Keratinocyte (primary cell): ENCODE results near the gene COMMD6. TPM values are rescaled to one million over a fixed set of nuclear protein-coding genes. Genes with fewer than 3 reads are reported as not detected.
A peak's percentile ranks its signal among the peaks of the same experiment; 100 is the strongest.

Source experiments
- DNase-seq: peaks from one replicate; pipeline ENCODE4 v3.0.0-alpha.2; 2011; ENCODE audit warnings: low read depth, missing footprints, low spot score
- FAIRE-seq: peaks from 2 replicates; lab custom pipeline; 2011; peaks lifted over from hg19 to GRCh38; lab: Jason Lieb, UNC
- H2AFZ ChIP-seq: 2 replicates; pipeline ENCODE4 v1.6.0; 2012; ENCODE audit warnings: low read length, control low read depth, inconsistent platforms; ENCODE audit not compliant: control insufficient read depth
- H3K27ac ChIP-seq: 2 replicates; pipeline ENCODE4 v1.5.1; 2011; ENCODE audit warnings: low read length; ENCODE audit not compliant: control insufficient read depth, insufficient read depth
- H3K27me3 ChIP-seq: 3 replicates; pipeline ENCODE4 v1.6.0; 2011; ENCODE audit warnings: low read length; ENCODE audit not compliant: control insufficient read depth, insufficient read depth; ENCODE audit errors: extremely low read depth
- H3K36me3 ChIP-seq, 2 experiments: 2 replicates in 1 of 2; 3 replicates in 1 of 2; pipeline ENCODE4 v1.5.1; 2011; ENCODE audit warnings: low read length in 2 of 2, mild to moderate bottlenecking in 1 of 2; ENCODE audit not compliant: control insufficient read depth in 2 of 2, insufficient read depth in 2 of 2; ENCODE audit errors: extremely low read depth in 1 of 2
- H3K4me1 ChIP-seq: 3 replicates; pipeline ENCODE4 v1.5.1; 2011; ENCODE audit warnings: low read length; ENCODE audit not compliant: control insufficient read depth, insufficient read depth; ENCODE audit errors: extremely low read depth
- H3K4me2 ChIP-seq: 3 replicates; pipeline ENCODE4 v1.6.0; 2011; ENCODE audit warnings: low read depth, low read length; ENCODE audit not compliant: control insufficient read depth, insufficient read depth; ENCODE audit errors: extremely low read depth
- H3K4me3 ChIP-seq, 3 experiments: fragments of 200-600 bp in 1 of 3; sonication (generic) in 1 of 3; 2 replicates in 2 of 3; 3 replicates in 1 of 3; pipeline ENCODE4 v1.5.1; 2011 to 2016; ENCODE audit warnings: low read length in 3 of 3, mild to moderate bottlenecking in 3 of 3, control low read depth in 2 of 3, inconsistent platforms in 1 of 3, low read depth in 1 of 3, mixed read lengths in 1 of 3, mixed run types in 1 of 3, moderate library complexity in 1 of 3; ENCODE audit not compliant: control insufficient read depth in 2 of 3, insufficient read depth in 2 of 3; ENCODE audit errors: extremely low read depth in 1 of 3
- H3K79me2 ChIP-seq: 2 replicates; pipeline ENCODE4 v1.6.0; 2012; ENCODE audit warnings: low read length; ENCODE audit not compliant: control insufficient read depth, insufficient read depth
- H3K9ac ChIP-seq: 3 replicates; pipeline ENCODE4 v1.6.0; 2011; ENCODE audit warnings: low read length; ENCODE audit not compliant: control insufficient read depth, insufficient read depth; ENCODE audit errors: extremely low read depth
- H3K9me1 ChIP-seq: 3 replicates; pipeline ENCODE4 v1.6.0; 2011; ENCODE audit warnings: low read length; ENCODE audit not compliant: control insufficient read depth, insufficient read depth; ENCODE audit errors: extremely low read depth
- H3K9me3 ChIP-seq: 2 replicates; pipeline ENCODE4 v1.5.1; 2012; ENCODE audit warnings: low read depth, low read length; ENCODE audit not compliant: control insufficient read depth
- H4K20me1 ChIP-seq: 3 replicates; pipeline ENCODE4 v1.6.0; 2011; ENCODE audit warnings: low read length; ENCODE audit not compliant: control insufficient read depth, insufficient read depth; ENCODE audit errors: extremely low read depth
- CTCF ChIP-seq, 3 experiments: IDR thresholded peaks in 1 of 3; conservative IDR thresholded peaks in 1 of 3; optimal IDR thresholded peaks in 1 of 3; 2 replicates in 2 of 3; 3 replicates in 1 of 3; pipeline versions ENCODE3 to v1.5.1; 2011; ENCODE audit warnings: low read length in 3 of 3, mild to moderate bottlenecking in 3 of 3, moderate library complexity in 2 of 3, control low read depth in 1 of 3, inconsistent platforms in 1 of 3; ENCODE audit not compliant: insufficient read depth in 2 of 3; ENCODE audit errors: extremely low read depth in 1 of 3
- EZH2 ChIP-seq: IDR thresholded peaks from one replicate; pipeline ENCODE4 v1.6.1; 2012; ENCODE audit warnings: inconsistent platforms, mild to moderate bottlenecking, low read length, moderate library complexity
- dilution Hi-C: fragments of 300-500 bp; cut with MboI; formaldehyde crosslinking; loops from one replicate; pipeline ENCODE4 v1.7.0; 2020; ENCODE audit warnings: low sequenced_read_pairs; ENCODE audit not compliant: extremely low pct_ligation_motif_present
- polyA minus RNA-seq, 3 experiments: library from RNA; depleted of rRNA, polyadenylated mRNA; stranded (reverse); fragments of >200 nt; gene quantifications; 1 replicate in 1 of 3; 2 replicates in 1 of 3; 3 replicates in 1 of 3; pipeline ENCODE4 v1.2.3, GENCODE V29; 2011
- polyA plus RNA-seq, 5 experiments: library from polyadenylated mRNA; depleted of rRNA in 3 of 5; stranded (reverse) in 3 of 5; stranded (forward) in 1 of 5; unstranded in 1 of 5; fragments of >200 nt; gene quantifications; 1 replicate in 1 of 5; 2 replicates in 3 of 5; 3 replicates in 1 of 5; pipeline versions ENCODE4 v1.2.1 to v1.2.3, GENCODE V29; 2011 to 2012; ENCODE audit warnings: missing spikeins in 2 of 5, low read depth in 1 of 5, low replicate concordance in 1 of 5

COMMD6 gene
- polyA plus RNA-seq (96.8 to 451 TPM (median 403 TPM) in 3 replicates), polyA minus RNA-seq (18.9 to 44.8 TPM (median 26.9 TPM) in 3 replicates)
- 115 TPM for polyA plus RNA-seq (2011; ENCODE audit: low read depth)
- 151 and 315 TPM in 2 replicates for polyA plus RNA-seq (2011; cell fraction: cytosol; rRNA removed)
- 32.0 and 43.2 TPM in 2 replicates for polyA plus RNA-seq (2011; cell fraction: nucleus; rRNA removed)
- 262 and 285 TPM in 2 replicates for polyA plus RNA-seq (2012; ENCODE audit: low replicate concordance)
- polyA minus RNA-seq (2011; cell fraction: cytosol; rRNA and poly(A)+ RNA removed), result 37.4 TPM
- polyA minus RNA-seq (2011; cell fraction: nucleus; rRNA and poly(A)+ RNA removed), result 13.9 and 21.6 TPM in 2 replicates

GRCh38 chr13:75537401-75538365, at the start of gene COMMD6:
COMMD6 (minus strand) TSS chr13:75537841; CDS start chr13:75537805, 36 bp downstream.
- Histone ChIP-seq H3K4me2 (peak within 1 kb of the TSS; percentile 84), H2AFZ (peak within 1 kb of the TSS; percentile 98), H4K20me1 (no peaks in the 10 kb centered on the region), H3K27ac (peak within 1 kb of the TSS; percentile 83), H3K79me2 (peaks cover 20% of the 10 kb centered on the region), H3K9me1 (no peaks in the 10 kb centered on the region), H3K4me3 (peak within 1 kb of the TSS; percentile 82 to 97 (median 97)), H3K9me3 (no peaks in the 10 kb centered on the region), H3K4me1 (peaks cover 6% of the 10 kb centered on the region), H3K27me3 (no peaks in the 10 kb centered on the region), H3K9ac (peak within 1 kb of the TSS; percentile 85), H3K36me3 (peaks cover 5 to 12% of the 10 kb centered on the region in 2 experiments)
- dilution Hi-C loops, result no loop called here
- peak; percentile 46 for DNase-seq
- TF ChIP-seq EZH2 (no peak), CTCF (optimal IDR thresholded peaks at IDR 0.05 in 1 of 3, IDR thresholded peaks at IDR 0.05 in 1 of 3, conservative IDR thresholded peaks at IDR 0.05 in 1 of 3; ENCODE audit: extremely low read depth in 1 of 3, insufficient read depth in 2 of 3, low read length in 3 of 3) (peak in 1 of 3 experiments; percentile 34)
- FAIRE-seq, result peak; percentile 85

GRCh38 chr13:75585153-75585552, 47.5 kb upstream of the COMMD6 start:
- H2AFZ ChIP-seq, result no peak overlapping the region
- DNase-seq (no peak), FAIRE-seq (no peak)
- H3K36me3 ChIP-seq, result peaks cover 0 to 8% of the 10 kb centered on the region in 2 experiments
- H3K9me1 ChIP-seq, result no peaks in the 10 kb centered on the region
- H3K4me3 ChIP-seq, result no peak overlapping the region
- H3K27me3 ChIP-seq, result no peaks in the 10 kb centered on the region
- dilution Hi-C loops, result no loop called here
- H3K27ac ChIP-seq, result no peak overlapping the region
- H3K4me1 ChIP-seq, result no peaks in the 10 kb centered on the region
- no peaks in the 10 kb centered on the region for H4K20me1 ChIP-seq
- H3K79me2 ChIP-seq, result peaks cover 3% of the 10 kb centered on the region
- H3K4me2 ChIP-seq, result no peak overlapping the region
- no peak overlapping the region for H3K9ac ChIP-seq
- no peak for TF ChIP-seq CTCF (optimal IDR thresholded peaks at IDR 0.05 in 1 of 3, IDR thresholded peaks at IDR 0.05 in 1 of 3, conservative IDR thresholded peaks at IDR 0.05 in 1 of 3; ENCODE audit: extremely low read depth in 1 of 3, insufficient read depth in 2 of 3, low read length in 3 of 3)
- no peak for TF ChIP-seq EZH2
- H3K9me3 ChIP-seq, result no peaks in the 10 kb centered on the region
